Activated naive CD8-positive, alpha-beta T cell treated with anti-CD3 and anti-CD28 coated beads for 36 hours (primary cell): Measurements from ENCODE around the gene RAMP1. TPM values are rescaled to one million over a fixed set of nuclear protein-coding genes. Genes with fewer than 3 reads are reported as not detected.
"Not testable (repeated sequence)": the region's sequence is repeated elsewhere in the genome, so short reads cannot be mapped to it uniquely, and the experiment has no call there.

ENCODE experiments used
- DNase-seq: peaks from one replicate; pipeline ENCODE4 v3.0.0; 2021
- H3K27ac Mint-ChIP-seq: one replicate; pipeline ENCODE4 v1.8.0; 2022; ENCODE audit warnings: mild to moderate bottlenecking, moderate library complexity, mixed read lengths
- H3K27me3 Mint-ChIP-seq: one replicate; pipeline ENCODE4 v1.8.0; 2022; ENCODE audit warnings: mild to moderate bottlenecking, mixed read lengths
- H3K36me3 Mint-ChIP-seq: one replicate; pipeline ENCODE4 v1.8.0; 2021; ENCODE audit warnings: mild to moderate bottlenecking, mixed read lengths
- H3K4me1 Mint-ChIP-seq: one replicate; pipeline ENCODE4 v1.8.0; 2021; ENCODE audit warnings: mixed read lengths
- H3K4me3 Mint-ChIP-seq: one replicate; pipeline ENCODE4 v1.8.0; 2022; ENCODE audit warnings: mild to moderate bottlenecking, moderate library complexity, mixed read lengths
- H3K9me3 Mint-ChIP-seq: one replicate; pipeline ENCODE4 v1.8.0; 2022; ENCODE audit warnings: mixed read lengths
- total RNA-seq, 2 experiments: library from RNA; stranded (reverse); gene quantifications; one replicate each; pipeline ENCODE4 v1.2.3, GENCODE V29; 2021

Gene RAMP1
- total RNA-seq, 2 experiments from 2014 or later: 0.24 to 0.25 TPM

- peaks cover 7% of the 10 kb centered on the region for H3K4me1 Mint-ChIP-seq
- H3K27ac Mint-ChIP-seq: no peak overlapping the region
- peak overlapping the region; percentile 26 for H3K4me3 Mint-ChIP-seq
- H3K27me3 Mint-ChIP-seq: peaks cover 46% of the 10 kb centered on the region
- DNase-seq: peak; percentile 35
- no peaks in the 10 kb centered on the region for H3K9me3 Mint-ChIP-seq
- H3K36me3 Mint-ChIP-seq: no peaks in the 10 kb centered on the region
These were observed 935 bp upstream of the RAMP1 start for GRCh38 chr2:237858294-237859081.

DNA sequence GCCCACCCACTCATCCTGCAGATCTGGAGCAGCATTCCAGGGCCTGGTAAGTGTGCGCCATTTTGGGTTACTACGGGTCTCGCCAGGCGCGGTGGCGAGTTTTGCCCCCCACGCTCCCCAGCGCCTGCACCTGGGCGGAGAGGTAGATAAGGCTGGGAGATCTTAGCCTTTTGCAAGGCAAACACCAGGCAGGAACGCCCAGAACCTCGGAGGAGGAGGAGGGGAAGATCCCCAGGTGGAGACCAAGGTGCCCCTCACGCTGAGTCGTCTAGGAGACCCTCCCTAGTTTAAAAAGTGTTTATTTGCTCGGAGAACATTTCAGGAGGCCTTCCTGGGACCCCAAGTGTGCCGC is 365 bp upstream of the RAMP1 start:
- Mint-ChIP-seq H3K9me3 (no peaks in the 10 kb centered on the region), H3K4me1 (peaks cover 7% of the 10 kb centered on the region), H3K36me3 (no peaks in the 10 kb centered on the region), H3K27me3 (peaks cover 46% of the 10 kb centered on the region), H3K4me3 (no peak overlapping the region), H3K27ac (no peak overlapping the region)
- DNase-seq: no peak

DNA sequence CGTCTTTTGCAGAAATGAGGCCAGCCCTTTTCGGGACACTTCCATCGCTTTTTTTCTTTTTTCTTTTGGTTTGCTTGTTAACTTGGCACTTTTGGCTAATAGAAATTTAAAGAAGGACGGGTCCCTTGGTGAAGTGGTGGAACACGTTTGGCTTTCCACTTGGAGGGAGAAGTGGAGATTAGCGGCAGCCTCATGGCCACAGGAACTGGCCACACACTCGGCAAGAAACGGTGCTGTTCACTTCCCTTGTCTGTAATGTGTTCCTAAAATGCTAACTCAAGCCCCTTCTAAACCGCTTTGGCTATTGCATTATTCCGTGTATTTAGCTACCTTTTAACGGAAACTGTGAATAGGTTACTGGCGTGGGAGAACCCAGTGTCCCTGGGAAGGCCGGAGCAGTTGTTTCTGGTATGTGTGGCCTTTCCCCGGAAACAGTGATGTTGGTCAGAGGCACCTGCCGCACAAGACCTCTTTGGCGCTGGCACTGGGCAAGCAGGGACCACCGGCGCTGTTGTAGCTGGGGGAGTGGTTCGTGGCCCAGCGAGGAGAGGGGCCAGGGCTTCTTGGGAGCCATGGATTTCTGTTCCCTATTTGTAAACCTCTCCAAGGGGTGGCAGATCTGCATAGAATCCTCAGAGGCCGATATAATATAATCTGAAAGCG is 981 bp downstream of the RAMP1 start:
- DNase-seq: no peak
- H3K4me1 Mint-ChIP-seq: peaks cover 7% of the 10 kb centered on the region
- no peak overlapping the region for H3K27ac Mint-ChIP-seq
- no peak overlapping the region for H3K4me3 Mint-ChIP-seq
- no peaks in the 10 kb centered on the region for H3K36me3 Mint-ChIP-seq
- H3K27me3 Mint-ChIP-seq: peaks cover 49% of the 10 kb centered on the region
- H3K9me3 Mint-ChIP-seq: no peaks in the 10 kb centered on the region

GRCh38 chr2:237861875-237862527 is 2.6 kb downstream of the RAMP1 start:
- Mint-ChIP-seq H3K27me3 (peaks cover 49% of the 10 kb centered on the region), H3K4me3 (no peak overlapping the region), H3K9me3 (no peaks in the 10 kb centered on the region), H3K36me3 (no peaks in the 10 kb centered on the region), H3K27ac (no peak overlapping the region), H3K4me1 (peaks cover 7% of the 10 kb centered on the region)
- DNase-seq: no peak

GRCh38 chr2:237862528-237862895 is 3.1 kb downstream of the RAMP1 start:
- H3K27ac Mint-ChIP-seq: no peak overlapping the region

DNA sequence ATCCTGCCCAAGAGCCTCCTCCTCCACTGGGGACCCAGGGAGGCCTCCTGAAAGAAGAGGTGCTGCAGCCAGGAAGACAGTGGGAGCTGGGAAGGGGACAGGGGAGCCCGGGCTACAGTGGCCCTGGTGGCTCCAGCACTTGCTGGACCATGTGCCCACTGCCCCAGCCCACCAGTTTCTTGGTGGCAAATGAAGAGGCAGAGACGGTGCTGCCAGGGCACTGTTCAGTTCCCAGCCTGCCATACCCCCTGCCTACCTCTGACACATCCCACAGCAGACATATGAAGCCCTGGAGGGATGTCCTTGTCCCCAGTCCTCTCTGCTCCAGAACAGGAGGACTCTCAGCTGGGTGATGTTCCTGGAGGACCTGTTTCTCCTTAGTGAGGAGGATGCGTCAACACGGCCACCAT is 3.7 kb downstream of the RAMP1 start:
- no peaks in the 10 kb centered on the region for H3K36me3 Mint-ChIP-seq
- DNase-seq: no peak
- H3K27ac Mint-ChIP-seq: no peak overlapping the region
- no peak overlapping the region for H3K4me3 Mint-ChIP-seq
- H3K4me1 Mint-ChIP-seq: peaks cover 7% of the 10 kb centered on the region
- H3K27me3 Mint-ChIP-seq: peaks cover 48% of the 10 kb centered on the region
- H3K9me3 Mint-ChIP-seq: no peaks in the 10 kb centered on the region

More at GRCh38 chr2:237862528-237862895, 3.1 kb downstream of the RAMP1 start:
- H3K27me3 Mint-ChIP-seq: peaks cover 49% of the 10 kb centered on the region
- peaks cover 7% of the 10 kb centered on the region for H3K4me1 Mint-ChIP-seq
- H3K9me3 Mint-ChIP-seq: no peaks in the 10 kb centered on the region
- no peak overlapping the region for H3K4me3 Mint-ChIP-seq
- H3K36me3 Mint-ChIP-seq: no peaks in the 10 kb centered on the region
- DNase-seq: no peak

- Mint-ChIP-seq H3K4me1 (peaks cover 7% of the 10 kb centered on the region), H3K27ac (no peak overlapping the region), H3K36me3 (no peaks in the 10 kb centered on the region), H3K4me3 (no peak overlapping the region), H3K9me3 (no peaks in the 10 kb centered on the region), H3K27me3 (peaks cover 48% of the 10 kb centered on the region)
- no peak for DNase-seq
These were observed 4.4 kb downstream of the RAMP1 start for GRCh38 chr2:237863689-237864443.

GRCh38 chr2:237864444-237864931 is 5.1 kb downstream of the RAMP1 start:
- Mint-ChIP-seq H3K27me3 (peaks cover 51% of the 10 kb centered on the region), H3K27ac (no peak overlapping the region), H3K36me3 (no peaks in the 10 kb centered on the region), H3K4me3 (no peak overlapping the region), H3K4me1 (peaks cover 13% of the 10 kb centered on the region), H3K9me3 (no peaks in the 10 kb centered on the region)
- DNase-seq: no peak

DNA sequence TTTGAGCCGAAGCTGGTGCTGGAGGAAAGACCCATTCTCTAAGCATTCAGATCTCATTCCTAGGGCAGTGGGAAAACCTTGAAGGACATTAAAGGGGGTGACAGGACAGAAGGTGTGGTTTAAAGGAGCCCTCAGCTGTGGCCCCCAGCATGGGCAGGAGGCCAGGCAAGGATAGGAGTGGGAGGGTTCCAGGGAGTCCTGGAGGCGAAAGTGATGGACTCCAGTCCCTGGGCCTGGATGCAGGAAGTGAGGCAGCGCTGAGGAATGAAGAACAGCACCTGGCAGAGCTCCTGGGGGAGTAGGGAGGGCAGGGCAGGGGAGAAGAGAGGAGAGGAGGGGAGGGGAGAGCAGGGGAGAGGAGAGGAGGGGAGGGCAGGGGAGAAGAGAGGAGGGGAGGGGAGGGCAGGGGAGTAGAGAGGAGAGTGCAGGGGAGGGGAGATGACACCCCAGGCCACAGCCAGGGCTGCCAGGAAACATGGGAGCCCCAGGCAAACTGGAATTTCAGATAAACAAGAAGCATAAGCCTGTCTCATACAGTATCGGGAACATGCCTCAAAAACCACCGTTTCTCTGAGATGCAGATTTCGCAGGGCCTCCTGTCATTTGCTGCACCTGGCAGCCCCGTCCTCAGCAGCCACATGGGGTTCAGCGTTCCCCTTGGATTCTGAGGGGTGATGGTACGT is 5.7 kb downstream of the RAMP1 start:
- no peak overlapping the region for H3K4me3 Mint-ChIP-seq
- H3K27me3 Mint-ChIP-seq: peaks cover 51% of the 10 kb centered on the region
- no peak for DNase-seq
- H3K36me3 Mint-ChIP-seq: no peaks in the 10 kb centered on the region
- H3K27ac Mint-ChIP-seq: no peak overlapping the region
- peaks cover 14% of the 10 kb centered on the region for H3K4me1 Mint-ChIP-seq
- no peaks in the 10 kb centered on the region for H3K9me3 Mint-ChIP-seq

DNA sequence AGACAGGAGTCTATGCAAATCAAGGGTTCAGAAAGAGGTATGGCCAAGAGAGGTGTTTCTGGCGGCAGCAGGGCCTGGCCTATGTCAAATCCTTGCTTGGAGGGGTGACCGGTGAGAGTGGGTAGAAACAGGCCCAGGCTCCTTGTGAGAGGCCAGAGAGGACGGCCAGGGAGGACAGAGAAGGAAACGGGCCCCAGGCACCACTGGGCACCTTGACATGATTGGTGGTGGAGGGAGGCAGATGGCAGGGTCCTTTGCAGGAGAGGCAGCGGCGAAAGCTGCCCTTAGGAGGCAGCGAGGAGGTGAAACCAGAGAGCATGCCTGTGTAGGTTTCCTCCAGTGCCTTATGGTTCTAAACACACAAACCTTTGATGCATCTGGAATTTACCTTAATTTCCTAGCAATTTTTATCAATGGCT is 6.2 kb downstream of the RAMP1 start:
- no peaks in the 10 kb centered on the region for H3K36me3 Mint-ChIP-seq
- no peak overlapping the region for H3K4me3 Mint-ChIP-seq
- no peaks in the 10 kb centered on the region for H3K9me3 Mint-ChIP-seq
- DNase-seq: no peak
- H3K4me1 Mint-ChIP-seq: peaks cover 12% of the 10 kb centered on the region
- H3K27me3 Mint-ChIP-seq: peaks cover 51% of the 10 kb centered on the region
- no peak overlapping the region for H3K27ac Mint-ChIP-seq

DNA sequence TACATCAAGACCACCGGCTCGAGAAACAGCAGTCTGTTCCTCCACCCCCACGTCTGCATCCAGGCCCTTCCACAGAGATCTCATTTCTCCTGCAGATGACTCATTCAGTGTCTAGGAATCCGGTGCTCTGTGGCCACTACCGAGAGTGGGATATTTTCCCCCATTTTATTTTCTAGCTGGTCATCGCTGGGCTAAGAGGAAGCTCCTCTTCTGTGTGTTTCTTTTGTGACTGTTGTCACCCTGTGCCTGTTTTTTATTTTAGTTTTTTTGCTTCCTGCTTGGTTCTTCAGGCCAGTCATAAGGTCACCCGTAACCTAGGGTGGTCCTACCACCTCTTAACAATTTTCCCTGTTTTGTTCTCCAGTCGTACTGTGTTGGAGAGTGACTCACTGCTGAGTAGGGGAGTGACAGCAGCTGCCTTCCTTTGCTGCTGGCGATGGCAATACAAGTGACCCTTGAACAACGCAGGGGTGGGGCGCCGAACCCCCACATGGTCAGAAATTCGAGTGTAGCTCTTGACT is 6.7 kb downstream of the RAMP1 start:
- Mint-ChIP-seq H3K27ac (no peak overlapping the region), H3K4me3 (no peak overlapping the region), H3K9me3 (no peaks in the 10 kb centered on the region), H3K4me1 (peaks cover 12% of the 10 kb centered on the region), H3K36me3 (no peaks in the 10 kb centered on the region), H3K27me3 (peaks cover 49% of the 10 kb centered on the region)
- no peak for DNase-seq

DNA sequence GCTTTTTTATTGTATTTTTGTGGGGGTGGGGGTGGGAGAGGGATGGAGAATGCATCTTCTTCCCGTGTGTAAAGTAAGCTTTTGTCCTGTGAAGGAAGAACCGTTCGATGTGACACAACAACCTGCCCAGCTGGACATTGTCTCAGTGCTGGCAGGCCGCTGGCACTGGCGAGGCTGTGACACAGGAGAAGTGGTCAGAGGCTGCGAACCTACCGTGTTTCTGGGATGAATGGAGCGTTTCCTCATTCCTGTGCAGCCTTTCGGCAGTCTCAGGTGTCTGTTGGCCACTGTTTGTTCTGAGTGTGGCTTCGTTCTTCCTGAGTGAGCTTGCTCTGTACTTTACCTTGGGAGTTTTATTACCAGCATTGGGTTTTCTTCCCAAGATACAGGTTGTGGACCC is 8.0 kb downstream of the RAMP1 start:
- H3K27me3 Mint-ChIP-seq: peaks cover 42% of the 10 kb centered on the region
- DNase-seq: no peak

DNA sequence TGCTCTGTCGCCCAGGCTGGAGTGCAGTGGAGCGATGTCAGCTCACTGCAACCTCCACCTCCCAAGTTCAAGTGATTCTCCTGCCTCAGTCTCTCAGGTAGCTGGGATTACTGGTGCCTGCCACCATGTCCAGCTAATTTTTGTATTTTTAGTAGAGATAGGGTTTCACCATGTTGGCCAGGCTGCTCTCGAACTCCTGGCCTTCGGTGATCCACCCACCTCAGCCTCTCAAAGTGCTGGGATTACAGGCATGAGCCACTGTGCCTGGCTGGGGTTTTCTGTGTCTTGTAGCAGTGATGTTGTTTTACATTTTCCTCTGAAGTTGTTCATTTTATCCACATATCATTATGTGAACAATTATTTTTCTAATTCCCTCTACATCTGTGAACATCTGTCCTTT is 8.7 kb downstream of the RAMP1 start:
- H3K4me3 Mint-ChIP-seq, H3K9me3 Mint-ChIP-seq, H3K27ac Mint-ChIP-seq, H3K36me3 Mint-ChIP-seq, DNase-seq: not testable (repeated sequence)
- Mint-ChIP-seq H3K4me1 (peaks cover 12% of the 10 kb centered on the region), H3K27me3 (peaks cover 41% of the 10 kb centered on the region)

More for the DNA sequence above, 8.0 kb downstream of the RAMP1 start:
- H3K9me3 Mint-ChIP-seq: no peaks in the 10 kb centered on the region
- peaks cover 12% of the 10 kb centered on the region for H3K4me1 Mint-ChIP-seq
- no peaks in the 10 kb centered on the region for H3K36me3 Mint-ChIP-seq
- H3K27ac Mint-ChIP-seq: no peak overlapping the region
- H3K4me3 Mint-ChIP-seq: no peak overlapping the region

- Mint-ChIP-seq H3K27ac (no peak overlapping the region), H3K4me3 (no peak overlapping the region), H3K27me3 (peaks cover 45% of the 10 kb centered on the region), H3K36me3 (no peaks in the 10 kb centered on the region), H3K9me3 (no peaks in the 10 kb centered on the region), H3K4me1 (peaks cover 16% of the 10 kb centered on the region)
- no peak for DNase-seq
These were observed 9.4 kb downstream of the RAMP1 start for GRCh38 chr2:237868631-237869342.
